Right lobe of liver (tissue), 4 donors: ENCODE measurements around the gene TNFSF4.

Experiments
- CTCF ChIP-seq, 4 donors: fragments of 200-600 bp in 3 of 4; fragments of 450-650 bp in 1 of 4; IDR thresholded peaks; one replicate each; pipeline versions ENCODE4 v1.5.1 to v1.8.0; 2016 to 2022; ENCODE audit warnings: antibody characterized with exemption in 4 of 4, mild to moderate bottlenecking in 2 of 4
- POLR2A ChIP-seq: fragments of 450-650 bp; IDR thresholded peaks from one replicate; pipeline ENCODE4 v1.6.1; 2017; ENCODE audit warnings: antibody characterized with exemption, mild to moderate bottlenecking
- donor health status: DM: no; HTN: no; CAD: no.
- donor health status: DM: no; HTN: no; CAD: no.
- donor health status: DM: no; HTN: yes; CAD: no.

- TF ChIP-seq POLR2A (no peak), CTCF (IDR thresholded peaks at IDR 0.05) (peak; percentile 66 to 84 (median 68))
These were observed 4.5 kb downstream of the TNFSF4 start for GRCh38 chr1:173202424-173203145.
